ENCODE results near the gene SFR1.

GRCh38 chr10:104104418-104104817, 17.6 kb upstream of the SFR1 start:
- no peak for TF ChIP-seq POLR2A (IDR thresholded peaks at IDR 0.05)
- TF ChIP-seq CTCF (IDR thresholded peaks at IDR 0.05): no peak
- TF ChIP-seq EP300 (IDR thresholded peaks at IDR 0.05): no peak
